ENCODE results near the gene RYR3.

- TF ChIP-seq JUND (IDR thresholded peaks at IDR 0.05; ENCODE audit: low read depth, low read length): no peak
- no peak for TF ChIP-seq ATF7 (IDR thresholded peaks at IDR 0.05; ENCODE audit: low read depth)
- TF ChIP-seq RAD51 (IDR thresholded peaks at IDR 0.05): no peak
- no peak for TF ChIP-seq HDAC2 (IDR thresholded peaks at IDR 0.05)
- TF ChIP-seq NR2C2 (IDR thresholded peaks at IDR 0.05; ENCODE audit: borderline replicate concordance, control insufficient read depth, insufficient read length, low read depth): no peak
- no peak for TF ChIP-seq IRF3 (IDR thresholded peaks at IDR 0.05)
- TF ChIP-seq REST (IDR thresholded peaks at IDR 0.05; ENCODE audit: low read depth, low read length): no peak
- no peak for TF ChIP-seq ZNF217 (IDR thresholded peaks at IDR 0.05)
Observed at GRCh38 chr15:33378866-33379480, 68.2 kb downstream of the RYR3 start.
